Measurements from ENCODE around the gene KLHL8. TPM values are rescaled to one million over a fixed set of nuclear protein-coding genes. Genes with fewer than 3 reads are reported as not detected.

KLHL8 gene
- total RNA-seq, 4 donors from 2014 or later, result 9.4 to 18.7 (median 13.6) TPM

GRCh38 chr4:87213421-87214075 is 6.9 kb downstream of the KLHL8 start:
- Histone ChIP-seq H3K36me3 (no peaks in the 10 kb centered on the region), H3K27ac (no peak overlapping the region), H3K4me1 (peaks cover 3 to 24% (median 6%) of the 10 kb centered on the region in 4 donors), H3K9me3 (no peaks in the 10 kb centered on the region), H3K27me3 (no peaks in the 10 kb centered on the region), H3K4me3 (no peak overlapping the region)
- WGBS, 2 donors (ENCODE audit: low coverage in 1 of 2), result 88 to 96% methylated on average over 4 to 5 of the region's 5 CpGs
- intact Hi-C loops (cut with DNase I; ENCODE audit: low total_unique reads), result no loop called here
- TF ChIP-seq CTCF (IDR thresholded peaks at IDR 0.05) (no peak), POLR2AphosphoS5 (IDR thresholded peaks at IDR 0.05) (no peak), POLR2A (IDR thresholded peaks at IDR 0.05) (no peak), EP300 (IDR thresholded peaks at IDR 0.05; ENCODE audit: low read depth) (no peak)
- in situ Hi-C loops (cut with MboI; ENCODE audit: low pct_ligation_motif_present in 1 of 4, low pct_unique_long_range_greater_than_20kb in 1 of 4, low sequenced_read_pairs in 3 of 4), result no loop called here
- no peak for DNase-seq

- 69 to 71% methylated on average over 3 to 5 of the region's 5 CpGs for WGBS, 2 donors (ENCODE audit: low coverage in 1 of 2)
- TF ChIP-seq POLR2A (IDR thresholded peaks at IDR 0.05) (no peak), EP300 (IDR thresholded peaks at IDR 0.05; ENCODE audit: low read depth) (no peak), POLR2AphosphoS5 (IDR thresholded peaks at IDR 0.05) (no peak), CTCF (IDR thresholded peaks at IDR 0.05) (no peak)
- H3K27me3 ChIP-seq, result no peaks in the 10 kb centered on the region
- peaks cover 3 to 20% (median 6%) of the 10 kb centered on the region in 4 donors for H3K4me1 ChIP-seq
- H3K9me3 ChIP-seq, result no peaks in the 10 kb centered on the region
- H3K36me3 ChIP-seq, result no peaks in the 10 kb centered on the region
- no peak for DNase-seq
- intact Hi-C loops (cut with DNase I; ENCODE audit: low total_unique reads), result no loop called here
- H3K4me3 ChIP-seq, result no peak overlapping the region
- H3K27ac ChIP-seq, result no peak overlapping the region
- in situ Hi-C loops (cut with MboI; ENCODE audit: low pct_ligation_motif_present in 1 of 4, low pct_unique_long_range_greater_than_20kb in 1 of 4, low sequenced_read_pairs in 3 of 4), result no loop called here
Observed at GRCh38 chr4:87211249-87211952, 9.0 kb downstream of the KLHL8 start.

- H3K4me1 ChIP-seq, result peaks cover 3 to 20% (median 6%) of the 10 kb centered on the region in 4 donors
- H3K9me3 ChIP-seq, result no peaks in the 10 kb centered on the region
- H3K27me3 ChIP-seq, result no peaks in the 10 kb centered on the region
- in situ Hi-C loops (cut with MboI; ENCODE audit: low pct_ligation_motif_present in 1 of 4, low pct_unique_long_range_greater_than_20kb in 1 of 4, low sequenced_read_pairs in 3 of 4) (no loop called here), intact Hi-C loops (cut with DNase I; ENCODE audit: low total_unique reads) (no loop called here)
- no peak overlapping the region for H3K4me3 ChIP-seq
- WGBS, 2 donors (ENCODE audit: low coverage in 1 of 2), result 67 to 68% methylated on average over 5 to 6 of the region's 6 CpGs
- H3K36me3 ChIP-seq, result no peaks in the 10 kb centered on the region
- DNase-seq, result peak; percentile 35
- TF ChIP-seq CTCF (IDR thresholded peaks at IDR 0.05) (no peak), POLR2AphosphoS5 (IDR thresholded peaks at IDR 0.05) (no peak), EP300 (IDR thresholded peaks at IDR 0.05; ENCODE audit: low read depth) (no peak), POLR2A (IDR thresholded peaks at IDR 0.05) (no peak)
- H3K27ac ChIP-seq, result peak overlapping the region in 1 of 4 donors; percentile 44
Observed at GRCh38 chr4:87209696-87210095, 10.7 kb downstream of the KLHL8 start.

GRCh38 chr4:87209182-87209581 is 11.2 kb downstream of the KLHL8 start:
- peaks cover 3 to 20% (median 6%) of the 10 kb centered on the region in 4 donors for H3K4me1 ChIP-seq
- intact Hi-C loops (cut with DNase I; ENCODE audit: low total_unique reads), result no loop called here
- in situ Hi-C loops (cut with MboI; ENCODE audit: low pct_ligation_motif_present in 1 of 4, low pct_unique_long_range_greater_than_20kb in 1 of 4, low sequenced_read_pairs in 3 of 4), result no loop called here
- H3K27ac ChIP-seq, result peak overlapping the region in 1 of 4 donors; percentile 44
- no peaks in the 10 kb centered on the region for H3K27me3 ChIP-seq
- no peak overlapping the region for H3K4me3 ChIP-seq
- no peak for DNase-seq
- no peak for TF ChIP-seq POLR2A (IDR thresholded peaks at IDR 0.05)
- no peak for TF ChIP-seq EP300 (IDR thresholded peaks at IDR 0.05; ENCODE audit: low read depth)
- TF ChIP-seq CTCF (IDR thresholded peaks at IDR 0.05), result no peak
- no peak for TF ChIP-seq POLR2AphosphoS5 (IDR thresholded peaks at IDR 0.05)
- no peaks in the 10 kb centered on the region for H3K9me3 ChIP-seq
- no peaks in the 10 kb centered on the region for H3K36me3 ChIP-seq
- 67 to 84% methylated on average over 3 of the region's 3 CpGs for WGBS, 2 donors (ENCODE audit: low coverage in 1 of 2)

Data from transverse colon (tissue), 4 donors.